ENCODE measurements around the gene CTBP1. TPM values are rescaled to one million over a fixed set of nuclear protein-coding genes. Genes with fewer than 3 reads are reported as not detected.

Gene CTBP1
- total RNA-seq, 1 experiment from 2014 or later, result 136 TPM

GRCh38 chr4:1250527-1250812 lies 1.5 kb upstream of the CTBP1 start:
- Mint-ChIP-seq H3K27me3 (ENCODE audit: low read depth) (peaks cover 37% of the 10 kb centered on the region), H3K4me1 (peaks cover 5 to 9% of the 10 kb centered on the region in 2 experiments; a peak in 3 of 4 replicates), H3K4me3 (peak overlapping the region; percentile 37 to 82), H3K9me3 (peaks cover 52 to 57% of the 10 kb centered on the region in 2 experiments), H3K27ac (no peak overlapping the region), H3K36me3 (ENCODE audit: insufficient read depth in 1 of 3, low read depth in 3 of 3) (peaks cover 42 to 50% (median 44%) of the 10 kb centered on the region in 3 experiments)
- no CpG with 5 or more reads among the region's 7 CpGs for WGBS (ENCODE audit: extremely low coverage, insufficient read length, low lambda C conversion rate)
- Histone ChIP-seq H3K9me3 (ENCODE audit: control insufficient read depth, low read depth, low read length) (peaks cover 38% of the 10 kb centered on the region), H2BK12ac (ENCODE audit: insufficient read length, low read depth, low read length) (no peak overlapping the region), H4K5ac (ENCODE audit: insufficient read length, low read depth, low read length) (no peak overlapping the region), H3K23ac (ENCODE audit: insufficient read length, low read depth, low read length) (no peak overlapping the region), H3K56ac (ENCODE audit: insufficient read length, low read depth, low read length) (no peak overlapping the region), H2AK5ac (ENCODE audit: insufficient read length, low read length) (no peak overlapping the region), H3K23me2 (ENCODE audit: insufficient read length, low read depth, low read length, poor library complexity, severe bottlenecking) (peaks cover 7% of the 10 kb centered on the region), H3K4ac (ENCODE audit: low read depth, low read length) (no peak overlapping the region), H4K91ac (ENCODE audit: insufficient read length, low read depth, low read length) (no peak overlapping the region), H2BK15ac (ENCODE audit: low read depth, low read length) (no peak overlapping the region), H3T11ph (ENCODE audit: low read length) (no peak overlapping the region), H3K4me2 (ENCODE audit: insufficient read depth, insufficient read length, low read length) (peak overlapping the region; percentile 60), H2BK20ac (ENCODE audit: low read depth, low read length, poor library complexity, severe bottlenecking) (no peak overlapping the region), H2AFZ (ENCODE audit: low read length) (no peak overlapping the region), H4K20me1 (ENCODE audit: control insufficient read depth, insufficient read depth, insufficient read length) (no peaks in the 10 kb centered on the region), H3K79me1 (ENCODE audit: insufficient read depth, low read depth, low read length, poor library complexity, severe bottlenecking) (no peaks in the 10 kb centered on the region), H3K27ac (ENCODE audit: insufficient read length, low read depth, low read length) (no peak overlapping the region), H4K8ac (replicated peaks; ENCODE audit: insufficient read length, low read depth, low read length) (no peak overlapping the region), H3K79me2 (ENCODE audit: insufficient read depth, low read length) (peaks cover 20% of the 10 kb centered on the region; the same call in 1 of the 2 replicates), H2BK120ac (ENCODE audit: low read depth, low read length, poor library complexity, severe bottlenecking) (no peak overlapping the region), H2BK5ac (ENCODE audit: insufficient read length, low read length) (no peak overlapping the region), H3K27me3 (ENCODE audit: insufficient read depth, low read length) (no peaks in the 10 kb centered on the region), H3K9ac (ENCODE audit: extremely low read depth, insufficient read length, low read length) (no peak overlapping the region), H3K18ac (ENCODE audit: insufficient read length, low read depth, low read length) (no peak overlapping the region), H3K4me1 (ENCODE audit: insufficient read depth, low read length) (no peaks in the 10 kb centered on the region), H3K14ac (ENCODE audit: insufficient read depth, low read length) (no peak overlapping the region)
- TF ChIP-seq CTCF (conservative IDR thresholded peaks at IDR 0.05), result no peak
- no peak for DNase-seq

All from H9 (cell line).